ENCODE data around the gene SCN1B.

Gene SCN1B

DNA sequence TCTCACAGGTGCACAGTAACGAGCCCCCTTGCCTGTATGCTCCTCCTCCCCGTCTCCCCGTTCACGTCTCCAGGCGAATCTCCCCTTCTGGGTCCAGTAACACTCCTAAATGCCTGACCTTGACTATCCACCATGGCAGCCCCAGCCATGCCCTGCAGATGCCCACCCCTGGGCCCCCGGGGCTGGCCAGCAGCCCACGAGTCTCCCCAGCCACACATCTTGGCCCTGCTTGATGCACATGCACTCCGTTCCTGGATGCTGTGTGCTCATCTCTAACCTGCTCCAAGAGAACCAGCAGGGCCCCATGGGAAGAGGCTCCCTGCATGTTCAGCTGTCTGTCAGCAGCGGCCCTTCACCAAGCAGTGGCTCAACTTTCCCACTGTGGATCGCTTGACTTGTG lies 43.2 kb downstream of the SCN1B start:
- TF ChIP-seq CTCF (IDR thresholded peaks at IDR 0.05; ENCODE audit: insufficient read depth, low read depth, low read length, missing control alignments), result no peak

GRCh38 chr19:35073941-35074340 lies 43.7 kb downstream of the SCN1B start:
- no peak for TF ChIP-seq CTCF (IDR thresholded peaks at IDR 0.05; ENCODE audit: insufficient read depth, low read depth, low read length, missing control alignments)
- no peak overlapping the region for H3K4me3 ChIP-seq (ENCODE audit: low read length)
- DNase-seq (ENCODE audit: low read depth), result no peak

More for the DNA sequence above, 43.2 kb downstream of the SCN1B start:
- no peak for DNase-seq (ENCODE audit: low read depth)
- H3K4me3 ChIP-seq (ENCODE audit: low read length), result no peak overlapping the region

DNA sequence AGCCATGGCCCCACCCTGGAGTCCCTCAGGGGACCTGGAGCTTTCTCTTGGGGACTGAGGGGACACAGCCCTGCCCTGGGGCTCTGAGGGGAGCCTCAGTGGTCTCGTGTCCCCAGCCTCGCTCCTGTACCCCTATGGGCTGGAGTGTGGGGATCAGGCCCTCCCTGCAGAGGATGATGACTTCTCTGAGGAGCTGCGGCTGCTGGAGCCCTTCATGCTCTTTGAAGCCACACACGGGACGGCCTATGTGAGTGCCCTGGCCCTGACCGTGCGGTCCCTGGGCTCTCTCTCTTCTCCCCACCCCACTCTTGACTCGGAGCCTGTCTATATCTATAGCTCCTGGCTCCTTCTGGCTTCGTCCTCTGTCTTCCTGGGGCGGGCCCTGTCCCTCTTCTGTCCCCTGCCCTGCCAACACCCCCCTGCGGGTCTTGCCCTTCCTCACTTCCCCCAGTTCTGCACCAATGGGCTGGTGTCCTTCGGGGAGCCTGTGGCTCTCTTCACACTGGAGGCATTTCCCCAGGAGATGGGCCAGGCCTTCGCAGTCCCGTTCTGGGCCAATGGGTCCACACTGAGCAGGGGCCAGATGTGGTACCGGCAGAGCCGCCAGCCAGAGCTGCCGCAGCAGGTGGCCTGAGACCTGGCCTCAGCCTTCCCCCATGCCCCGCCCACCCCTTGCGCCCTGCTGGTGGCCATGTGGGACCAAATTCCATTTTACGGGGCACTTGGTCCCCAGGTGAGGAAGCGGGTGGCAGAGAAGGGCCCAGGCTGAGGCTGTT lies 44.3 kb downstream of the SCN1B start:
- no peak for DNase-seq (ENCODE audit: low read depth)
- no peak overlapping the region for H3K4me3 ChIP-seq (ENCODE audit: low read length)
- TF ChIP-seq CTCF (IDR thresholded peaks at IDR 0.05; ENCODE audit: insufficient read depth, low read depth, low read length, missing control alignments), result no peak

DNA sequence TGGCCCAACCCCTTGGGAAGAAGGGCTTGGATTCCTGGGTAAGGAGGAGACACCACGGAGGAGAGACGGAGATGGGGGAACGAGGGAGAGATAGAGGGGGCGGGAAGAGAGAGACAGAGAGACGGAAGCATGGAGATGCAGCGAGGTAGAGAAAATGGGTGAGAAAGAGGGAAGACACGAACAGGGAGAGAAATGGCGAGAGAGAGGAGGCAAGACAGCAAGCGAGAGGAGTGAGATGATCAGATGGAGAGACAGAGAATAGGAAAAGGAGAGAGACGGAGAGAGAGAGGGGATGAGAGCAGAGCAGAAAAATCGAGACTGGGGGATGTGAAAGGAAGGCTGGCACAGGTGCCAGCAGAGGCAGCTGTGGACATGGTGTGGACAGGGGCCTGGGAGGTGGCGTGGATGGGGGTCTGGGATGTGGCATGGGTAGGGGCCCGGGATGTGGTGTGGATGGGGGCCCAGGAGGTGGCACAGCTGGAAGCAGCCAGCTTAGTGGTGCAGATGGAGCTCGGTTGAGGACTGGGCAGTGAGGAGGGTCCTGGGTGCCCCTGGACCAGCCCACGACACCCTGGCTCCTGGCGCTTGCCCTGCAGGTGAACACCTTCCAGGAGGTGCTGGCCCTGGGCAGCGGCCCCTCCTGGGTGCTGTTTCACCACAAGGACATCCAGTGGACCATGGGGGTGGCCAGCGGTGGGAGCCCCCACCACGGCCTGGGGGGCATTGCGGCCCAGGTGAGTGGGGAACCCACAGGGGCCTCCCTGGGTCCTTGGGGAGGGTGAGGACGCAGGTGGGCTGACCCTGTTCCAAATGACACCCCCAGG lies 45.1 kb downstream of the SCN1B start:
- DNase-seq (ENCODE audit: low read depth), result no peak
- H3K4me3 ChIP-seq (ENCODE audit: low read length), result no peak overlapping the region
- no peak for TF ChIP-seq CTCF (IDR thresholded peaks at IDR 0.05; ENCODE audit: insufficient read depth, low read depth, low read length, missing control alignments)

DNA sequence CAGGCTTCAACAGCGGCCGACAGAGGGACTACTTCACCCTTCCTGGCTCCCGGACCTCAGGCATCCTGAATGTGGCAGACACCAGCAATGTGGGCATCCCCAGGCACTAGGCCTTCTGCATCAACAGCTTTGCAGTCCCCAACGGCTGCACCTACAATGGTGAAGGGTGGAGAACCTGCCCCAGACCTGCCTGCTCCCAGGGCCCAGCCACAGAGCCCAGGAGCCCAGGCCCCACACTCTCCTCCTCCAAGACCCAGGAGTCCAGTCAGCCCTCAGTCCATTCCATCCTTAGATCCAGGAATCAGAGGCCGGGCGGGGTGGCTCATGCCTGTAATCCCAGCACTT lies 45.7 kb downstream of the SCN1B start:
- H3K4me3 ChIP-seq (ENCODE audit: low read length), result no peak overlapping the region
- TF ChIP-seq CTCF (IDR thresholded peaks at IDR 0.05; ENCODE audit: insufficient read depth, low read depth, low read length, missing control alignments), result no peak
- no peak for DNase-seq (ENCODE audit: low read depth)

DNA sequence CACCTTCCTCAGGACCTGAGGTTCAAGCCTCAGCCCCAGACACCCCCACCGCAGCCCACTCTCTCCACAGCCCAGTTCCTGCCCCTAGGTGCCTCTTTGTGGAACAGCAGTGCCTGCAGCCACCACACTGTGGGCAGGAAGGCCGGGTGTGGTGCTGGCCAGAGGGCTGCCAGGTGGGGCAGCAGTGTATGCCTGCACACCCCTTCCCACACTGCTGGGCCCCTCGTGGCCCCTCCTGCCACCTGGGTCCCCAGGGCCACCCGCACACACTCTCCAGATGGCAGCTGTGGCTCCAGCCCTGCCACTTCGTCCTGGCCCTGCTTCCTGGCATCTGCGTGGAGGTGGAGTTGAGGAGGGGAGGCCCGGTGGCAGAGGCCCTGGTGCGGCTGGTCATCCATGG lies 46.4 kb downstream of the SCN1B start:
- no peak for TF ChIP-seq CTCF (IDR thresholded peaks at IDR 0.05; ENCODE audit: insufficient read depth, low read depth, low read length, missing control alignments)
- no peak for DNase-seq (ENCODE audit: low read depth)
- no peak overlapping the region for H3K4me3 ChIP-seq (ENCODE audit: low read length)
